Activated CD8-positive, alpha-beta memory T cell treated with anti-CD3 and anti-CD28 coated beads for 36 hours (primary cell): ENCODE measurements around the gene ORM2. TPM values are rescaled to one million over a fixed set of nuclear protein-coding genes. Genes with fewer than 3 reads are reported as not detected.

ENCODE experiments used
- CTCF ChIA-PET: fragments of 350-600 bp; sonication (Branson Sonifier 250); formaldehyde crosslinking; loops from one replicate; lab custom pipeline; 2021; ENCODE audit warnings: antibody characterized with exemption; lab: Charles Lee
- POLR2A ChIA-PET: fragments of 350-600 bp; sonication (Branson Sonifier 250); formaldehyde crosslinking; loops from one replicate; lab custom pipeline; 2021; ENCODE audit warnings: antibody characterized with exemption; lab: Charles Lee
- total RNA-seq, 2 experiments: library from RNA; stranded (reverse); gene quantifications; one replicate each; pipeline ENCODE4 v1.2.3, GENCODE V29; 2021

ORM2 gene
- total RNA-seq, 2 experiments from 2014 or later: not detected

DNA sequence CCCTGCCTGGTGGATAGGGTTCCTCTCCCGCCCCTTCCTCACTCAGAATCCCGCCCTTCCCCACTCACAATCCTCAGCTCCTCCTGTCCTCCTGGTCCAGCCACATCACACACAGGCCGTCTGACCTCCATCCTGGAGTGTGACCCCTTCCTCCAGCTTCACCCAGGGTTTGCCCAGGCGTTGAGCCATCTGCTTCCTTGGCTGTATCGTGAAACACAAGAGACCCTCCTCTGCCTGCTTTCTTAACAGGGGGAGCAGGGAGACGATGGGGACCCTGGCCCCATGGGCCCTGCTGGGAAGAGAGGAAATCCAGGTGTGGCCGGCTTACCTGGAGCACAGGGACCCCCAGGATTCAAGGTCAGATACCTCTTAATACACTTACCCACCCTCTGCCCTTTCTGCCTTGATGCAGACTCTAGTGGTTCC lies 39.1 kb upstream of the ORM2 start:
- CTCF ChIA-PET: interaction anchor here (0.8 to 2.7 kb wide), 12 partner anchors 9 to 207 kb away, joined by 3 to 26 read pairs (median 7); partner anchors contain the start of gene COL27A1
- POLR2A ChIA-PET: no interaction called here

DNA sequence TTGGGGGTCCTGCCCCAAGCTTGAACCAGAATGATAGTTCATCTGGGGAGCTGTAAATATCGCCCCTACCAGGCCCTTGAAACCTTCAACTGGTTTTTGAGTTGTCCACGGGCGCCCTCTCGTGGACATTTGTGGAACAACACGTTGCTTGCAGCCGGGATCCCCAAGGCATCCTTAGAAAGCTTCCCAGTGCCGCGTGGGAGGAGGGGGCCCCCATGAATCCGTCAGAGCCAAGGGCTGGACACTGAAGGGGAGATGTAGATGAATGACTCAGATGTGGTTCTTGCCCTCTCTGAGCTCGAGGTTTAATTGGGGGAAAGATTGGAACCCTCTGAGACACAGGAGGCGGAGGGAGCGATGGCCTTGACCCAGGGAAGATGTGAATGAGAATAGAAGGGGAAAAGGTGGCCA lies 38.6 kb upstream of the ORM2 start:
- POLR2A ChIA-PET: no interaction called here
- CTCF ChIA-PET: interaction anchor here (0.7 to 2.7 kb wide), 14 partner anchors 9 to 213 kb away, joined by 3 to 26 read pairs (median 4); partner anchors contain the start of genes AMBP and COL27A1

DNA sequence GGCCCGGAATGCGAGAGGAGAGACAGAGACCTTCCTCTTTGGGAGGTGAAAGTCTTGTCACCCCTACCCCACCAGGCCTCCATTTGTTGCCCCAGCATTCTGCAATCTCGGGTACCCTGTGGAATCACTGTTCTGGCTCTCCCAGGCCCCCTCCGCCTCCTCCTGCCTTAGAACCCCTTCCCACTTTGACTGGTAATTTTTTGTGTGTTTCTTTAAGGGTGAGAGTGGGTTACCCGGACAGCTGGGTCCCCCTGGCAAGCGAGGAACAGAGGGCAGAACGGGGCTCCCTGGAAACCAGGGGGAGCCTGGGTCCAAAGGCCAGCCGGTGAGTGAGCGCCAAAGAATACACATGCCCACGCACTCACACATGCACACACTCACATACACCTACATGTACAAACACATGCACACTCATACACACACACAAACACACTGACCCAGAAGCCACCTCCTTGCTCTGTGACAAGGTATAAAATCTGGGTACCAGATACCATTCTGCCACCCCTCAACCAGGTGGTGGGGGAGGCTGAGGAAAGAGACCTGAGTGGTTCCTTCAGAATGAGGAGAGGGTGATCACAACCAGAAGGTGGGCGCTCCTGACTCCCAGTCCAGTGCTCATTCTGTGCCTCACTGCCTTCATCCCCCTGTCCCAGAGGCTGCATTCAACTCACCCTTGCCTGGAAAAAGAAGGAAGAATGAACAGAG lies 37.6 kb upstream of the ORM2 start:
- POLR2A ChIA-PET: no interaction called here

DNA sequence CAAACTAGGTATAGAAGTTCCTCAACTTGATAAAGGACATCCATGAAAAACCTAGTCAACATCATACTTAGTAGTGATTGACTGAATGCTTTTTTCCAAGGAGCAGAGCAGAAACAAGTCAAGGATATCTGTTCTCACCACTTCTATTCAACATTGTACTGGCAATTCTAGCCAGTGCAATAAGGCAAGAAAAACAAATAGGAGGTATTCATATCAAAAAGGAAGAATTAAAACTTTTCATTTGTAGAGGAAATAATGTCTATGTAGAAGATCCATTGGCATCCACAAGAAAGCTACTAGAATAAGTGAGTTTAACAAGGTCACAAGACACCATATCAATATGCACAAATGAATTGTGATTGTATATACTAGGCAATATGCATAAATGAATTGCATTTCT lies 35.0 kb upstream of the ORM2 start:
- ChIA-PET POLR2A (no interaction called here), CTCF (interaction anchor here (1.1 to 1.5 kb wide), 2 partner anchors 140 to 187 kb away, joined by 3 to 10 read pairs; no protein-coding TSS in a partner anchor)

More for the DNA sequence above, 37.6 kb upstream of the ORM2 start:
- CTCF ChIA-PET: interaction anchor here (1.0 to 2.7 kb wide), 8 partner anchors 12 to 209 kb away, joined by 3 to 26 read pairs (median 11); partner anchors contain the start of gene COL27A1

DNA sequence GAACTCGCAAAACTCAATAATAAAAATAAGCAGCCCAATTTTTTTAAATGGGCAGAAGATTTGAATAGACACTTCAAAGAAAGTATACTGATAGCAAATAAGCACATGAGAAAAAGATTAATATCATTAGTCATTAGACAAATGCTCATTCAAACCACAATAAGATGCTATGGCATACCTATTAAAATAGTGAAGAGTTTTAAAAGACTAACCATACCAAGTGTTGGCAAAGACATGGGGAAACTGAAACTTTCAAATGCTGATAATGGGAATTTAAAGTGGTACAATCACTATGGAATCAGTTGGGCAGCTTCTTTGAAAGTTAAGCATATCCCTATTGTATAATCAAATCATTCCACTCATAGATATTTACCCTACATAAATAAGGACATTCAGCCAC lies 33.3 kb upstream of the ORM2 start:
- CTCF ChIA-PET: no interaction called here
- POLR2A ChIA-PET: no interaction called here

DNA sequence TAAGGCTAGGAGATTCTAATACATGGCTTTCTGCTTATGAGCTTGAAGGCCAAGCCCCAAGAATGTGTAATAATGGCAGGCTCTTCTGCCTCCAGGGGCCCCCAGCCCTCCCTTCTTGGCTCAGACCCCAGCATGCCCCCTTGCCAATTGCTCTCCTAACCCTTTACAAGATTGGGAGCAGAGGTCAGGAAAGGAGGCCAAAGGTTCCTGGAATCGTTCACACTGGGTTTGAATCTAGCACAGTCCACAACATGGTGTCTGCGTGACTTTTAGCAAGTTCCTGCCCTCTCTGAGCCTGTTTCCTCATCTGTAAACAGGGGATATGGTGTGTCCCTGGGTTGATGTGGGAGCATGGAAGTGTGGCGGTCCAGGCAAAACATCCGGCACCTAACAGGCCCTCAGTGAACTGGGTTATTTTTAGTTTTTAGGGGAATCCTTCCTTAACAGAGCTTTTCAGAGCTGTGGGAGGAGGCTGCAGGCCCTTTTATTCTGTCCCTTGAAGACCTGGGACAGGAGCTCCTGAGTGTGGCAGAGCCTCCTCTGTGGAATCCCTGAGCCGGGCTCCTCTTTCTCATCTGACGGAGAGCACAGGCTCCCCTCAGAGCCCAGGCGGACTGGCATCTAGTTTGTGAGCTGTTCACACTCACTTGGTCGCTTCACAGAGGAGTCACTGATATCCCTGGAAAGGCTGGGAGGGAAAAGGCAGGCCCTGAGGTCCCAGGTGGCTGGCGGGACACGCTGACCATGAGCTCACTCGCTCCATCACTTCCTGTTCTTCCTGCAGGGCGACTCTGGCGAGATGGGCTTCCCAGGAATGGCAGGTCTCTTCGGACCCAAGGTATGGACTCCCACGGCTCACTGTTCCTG lies 30.1 kb upstream of the ORM2 start:
- CTCF ChIA-PET: interaction anchor here (1.4 kb wide), 2 partner anchors 8 to 144 kb away, joined by 4 read pairs; partner anchors contain the start of gene COL27A1

DNA sequence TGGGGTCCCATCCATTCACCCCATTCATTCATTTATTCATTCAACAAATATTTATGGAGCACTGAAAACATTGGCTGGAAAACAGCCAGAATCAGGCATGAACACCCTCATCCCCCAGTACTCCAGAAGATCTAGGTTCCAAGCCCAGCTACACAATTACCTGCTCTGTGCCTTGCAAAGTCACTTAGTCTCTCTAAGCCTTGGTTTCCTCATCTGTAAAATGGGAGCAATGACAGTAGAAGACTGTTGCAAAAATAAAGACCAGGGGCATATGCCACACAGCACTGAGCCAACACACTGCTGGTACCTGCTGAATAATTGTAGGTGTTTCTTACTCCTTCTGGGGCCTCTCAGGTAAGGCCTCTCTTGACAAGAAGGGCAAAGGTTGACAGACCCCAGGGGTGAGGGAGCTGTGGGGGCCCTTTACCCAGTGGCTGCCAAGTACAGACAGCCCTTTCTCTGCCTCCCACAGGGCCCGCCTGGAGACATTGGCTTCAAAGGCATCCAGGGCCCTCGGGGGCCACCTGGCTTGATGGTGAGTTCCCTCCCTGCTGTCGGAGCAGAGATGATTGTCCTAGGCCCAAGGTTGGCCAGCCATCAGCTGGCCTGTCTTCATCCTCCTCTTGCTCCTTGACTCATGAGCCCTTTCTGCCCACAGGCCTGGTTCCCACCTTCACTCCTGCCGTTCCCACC lies 29.4 kb upstream of the ORM2 start:
- POLR2A ChIA-PET: no interaction called here
- CTCF ChIA-PET: interaction anchor here (1.4 kb wide), 1 partner anchor 9 kb away, joined by 4 read pairs; no protein-coding TSS in a partner anchor

More for the DNA sequence above, 30.1 kb upstream of the ORM2 start:
- POLR2A ChIA-PET: no interaction called here

DNA sequence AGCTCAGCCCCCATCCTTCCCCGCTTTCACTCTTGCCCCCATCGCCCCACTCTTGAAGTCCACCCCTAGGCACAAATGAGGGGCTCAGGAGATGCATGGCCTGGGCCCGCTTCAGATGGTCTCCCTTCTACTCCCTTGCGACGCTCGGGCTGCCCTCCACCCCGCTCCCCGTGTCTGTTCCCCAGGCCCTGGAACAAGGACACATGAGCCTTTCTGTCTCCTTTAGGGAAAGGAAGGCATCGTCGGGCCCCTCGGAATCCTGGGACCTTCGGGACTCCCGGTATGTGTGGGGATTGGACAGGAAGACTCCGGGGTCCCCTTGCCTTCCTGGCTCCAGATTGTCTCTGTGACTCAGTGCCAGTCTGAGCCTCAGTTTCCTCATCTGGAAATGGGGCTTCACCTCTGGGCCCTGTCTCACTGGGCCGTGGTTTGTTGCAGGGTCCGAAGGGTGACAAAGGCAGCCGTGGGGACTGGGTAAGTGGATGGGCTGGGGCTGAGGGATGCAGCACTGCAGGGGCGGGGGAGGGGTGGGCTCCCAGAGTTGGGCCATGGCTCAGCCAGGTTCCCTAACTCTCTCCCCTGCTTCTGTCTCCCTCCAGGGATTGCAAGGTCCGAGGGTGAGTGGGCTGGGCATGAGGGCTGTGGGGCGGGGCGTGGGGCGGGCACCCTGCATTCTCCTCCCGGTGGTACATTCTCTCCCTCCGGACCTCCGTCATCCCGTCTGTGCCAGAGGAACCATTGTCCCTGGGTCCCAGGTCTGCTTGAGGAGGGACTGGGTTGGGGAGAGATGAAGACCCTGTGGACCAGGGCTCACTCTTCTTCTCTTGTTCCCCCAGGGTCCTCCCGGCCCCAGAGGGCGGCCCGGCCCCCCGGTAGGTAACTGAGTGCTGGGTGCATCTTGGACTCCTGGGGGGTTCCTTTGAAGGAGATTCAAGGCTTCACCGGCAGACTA lies 28.5 kb upstream of the ORM2 start:
- ChIA-PET POLR2A (no interaction called here), CTCF (no interaction called here)

DNA sequence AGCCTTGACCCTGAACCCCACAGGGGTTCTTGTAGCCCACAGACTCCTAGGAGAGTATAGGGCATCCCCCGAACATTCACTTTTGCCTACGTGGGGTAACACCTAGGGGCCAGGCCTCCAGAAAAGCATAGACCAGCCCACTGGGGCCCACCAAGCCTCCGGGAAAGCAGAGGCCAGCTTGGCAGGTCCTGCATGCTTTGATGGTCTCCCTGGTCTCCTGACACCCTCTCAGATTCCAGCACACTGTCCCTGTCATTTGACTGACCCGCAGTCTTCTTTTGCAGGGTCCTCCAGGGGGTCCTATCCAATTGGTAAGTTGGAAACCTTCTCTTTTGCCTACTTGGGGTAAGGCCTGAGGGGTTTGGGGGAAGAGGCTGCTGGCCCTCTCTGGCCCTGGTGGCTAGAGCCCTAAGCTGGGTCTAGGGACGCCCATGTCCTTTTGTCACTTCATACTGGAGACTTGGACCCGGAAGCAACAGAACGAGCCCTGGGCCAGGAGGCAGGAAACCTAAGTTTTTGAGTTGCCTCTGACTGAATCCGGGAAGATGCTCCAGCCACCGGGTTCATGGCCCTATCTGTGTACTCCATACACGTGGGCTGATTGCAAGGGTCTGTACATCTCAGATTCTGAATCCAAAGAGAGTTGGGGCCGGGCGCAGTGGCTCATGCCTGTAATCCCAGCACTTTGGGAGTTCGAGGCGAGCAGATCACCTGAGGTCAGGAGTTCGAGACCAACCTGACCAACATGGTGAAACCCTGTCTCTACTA lies 27.7 kb upstream of the ORM2 start:
- ChIA-PET POLR2A (no interaction called here), CTCF (no interaction called here)

DNA sequence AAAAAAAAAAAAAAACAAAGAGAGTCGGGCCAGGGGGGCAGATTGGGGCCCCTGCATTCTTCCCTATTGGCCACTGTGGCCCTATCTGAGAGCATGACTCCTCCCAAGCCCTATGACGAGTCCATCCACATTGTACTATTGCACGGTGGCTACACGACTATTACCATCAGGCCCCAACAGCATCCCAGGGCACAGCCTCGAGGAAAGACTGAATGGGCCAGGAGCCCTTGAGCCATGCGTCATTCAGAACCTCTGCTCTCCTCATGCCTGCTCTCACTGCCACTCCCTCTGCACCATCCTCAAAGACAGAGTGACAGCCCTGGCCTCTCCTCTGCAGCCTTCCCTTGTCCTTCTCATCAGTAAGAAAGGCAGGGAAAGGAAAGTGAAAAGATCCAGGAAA lies 26.9 kb upstream of the ORM2 start:
- POLR2A ChIA-PET: no interaction called here
- CTCF ChIA-PET: no interaction called here

DNA sequence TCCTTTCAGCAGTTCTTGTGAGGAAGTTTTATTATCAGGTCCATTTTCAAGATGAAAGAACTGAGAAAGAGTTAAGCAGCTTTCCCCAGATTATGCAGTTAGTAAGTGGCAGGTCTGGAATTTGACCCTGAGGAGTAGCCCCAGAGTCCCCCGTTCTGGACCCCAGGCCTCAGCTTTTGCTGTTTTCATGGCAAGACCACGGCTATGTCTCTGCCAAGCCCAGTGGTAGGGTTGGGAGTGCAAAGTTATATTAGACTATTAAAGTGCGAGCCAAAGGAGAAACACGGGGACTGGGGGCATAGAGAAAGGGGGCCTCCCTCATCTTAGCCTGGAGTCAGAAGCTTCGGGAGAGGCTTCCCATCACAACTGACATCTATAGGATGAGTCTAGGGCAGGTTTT lies 26.1 kb upstream of the ORM2 start:
- POLR2A ChIA-PET: no interaction called here
- CTCF ChIA-PET: interaction anchor here (1.5 kb wide), 1 partner anchor 13 kb away, joined by 9 read pairs; no protein-coding TSS in a partner anchor

DNA sequence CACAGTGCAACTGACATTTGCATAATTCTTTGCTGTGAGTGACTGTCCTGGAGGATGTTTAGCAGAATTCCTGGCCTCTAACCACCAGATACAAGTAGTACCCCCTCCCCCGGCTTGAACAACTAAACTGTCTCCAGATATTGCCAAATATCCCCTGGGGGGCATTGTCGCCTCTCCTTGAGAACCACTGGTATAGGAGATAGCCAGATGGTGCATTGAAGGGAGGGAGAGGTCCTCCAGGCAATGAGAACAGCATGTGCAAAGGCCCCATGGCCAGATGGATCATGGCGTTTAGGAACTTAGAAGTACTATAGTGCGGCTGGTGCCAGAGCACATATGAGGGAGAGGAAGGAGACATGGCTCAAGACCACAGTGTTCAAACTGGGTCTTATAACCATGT lies 25.7 kb upstream of the ORM2 start:
- POLR2A ChIA-PET: no interaction called here
- CTCF ChIA-PET: interaction anchor here (1.3 to 1.5 kb wide), 2 partner anchors 13 to 222 kb away, joined by 7 to 9 read pairs; no protein-coding TSS in a partner anchor

DNA sequence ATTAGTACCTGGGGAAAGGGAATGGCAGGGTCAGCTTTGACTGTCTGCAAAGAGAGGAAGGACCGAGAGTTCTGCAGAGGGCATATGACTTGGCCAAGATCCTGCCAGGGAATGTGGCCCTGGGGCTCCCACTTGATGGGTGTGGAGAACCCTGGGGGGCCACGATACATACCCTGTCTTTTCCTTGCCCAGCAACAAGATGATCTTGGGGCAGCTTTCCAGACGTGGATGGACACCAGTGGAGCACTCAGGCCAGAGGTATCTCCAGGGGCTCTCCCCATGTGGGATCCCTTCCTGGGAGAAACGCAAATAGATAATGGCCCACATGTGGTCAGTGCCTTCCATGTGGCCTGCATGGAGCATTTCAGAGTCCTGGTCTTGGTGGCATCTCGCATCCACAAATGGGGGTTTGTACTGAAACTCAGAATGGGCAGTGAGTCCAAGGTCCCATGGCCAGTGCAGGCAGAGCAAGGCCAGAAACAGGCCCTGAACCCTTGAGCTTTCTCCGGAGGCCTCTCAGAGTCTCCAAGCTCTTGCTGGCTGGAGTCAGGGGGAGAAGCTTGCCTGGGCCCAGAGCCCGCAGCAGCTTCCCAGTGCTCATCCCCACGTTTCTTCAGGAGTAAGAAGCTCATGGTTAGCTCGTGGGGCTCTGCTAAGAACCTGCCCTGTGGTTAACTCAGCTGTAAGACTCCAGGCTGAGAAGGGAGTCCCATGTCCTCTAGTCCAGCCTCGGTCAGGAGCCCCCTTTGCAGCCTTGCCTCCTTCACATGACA lies 25.1 kb upstream of the ORM2 start:
- POLR2A ChIA-PET: no interaction called here

DNA sequence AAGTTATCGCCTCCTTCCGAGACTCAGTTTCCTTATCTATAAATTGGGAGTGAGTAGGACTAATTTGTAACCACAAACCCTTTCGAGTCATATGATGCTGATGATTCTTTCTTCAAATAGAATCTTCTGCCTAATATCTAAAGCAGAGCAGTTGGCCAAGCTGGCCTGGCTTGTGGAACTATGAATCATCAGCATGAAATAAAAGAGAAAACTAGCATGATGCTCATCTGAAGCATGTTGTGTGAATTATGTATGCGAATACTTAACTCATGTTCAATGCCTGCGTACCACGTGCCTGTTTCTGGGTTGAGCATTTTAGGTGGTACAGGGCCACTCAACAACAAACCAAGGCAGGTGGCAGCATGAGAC lies 21.8 kb upstream of the ORM2 start:
- ChIA-PET CTCF (no interaction called here), POLR2A (no interaction called here)

More for the DNA sequence above, 25.1 kb upstream of the ORM2 start:
- CTCF ChIA-PET: interaction anchor here (1.3 to 1.5 kb wide), 2 partner anchors 14 to 222 kb away, joined by 7 to 9 read pairs; no protein-coding TSS in a partner anchor

DNA sequence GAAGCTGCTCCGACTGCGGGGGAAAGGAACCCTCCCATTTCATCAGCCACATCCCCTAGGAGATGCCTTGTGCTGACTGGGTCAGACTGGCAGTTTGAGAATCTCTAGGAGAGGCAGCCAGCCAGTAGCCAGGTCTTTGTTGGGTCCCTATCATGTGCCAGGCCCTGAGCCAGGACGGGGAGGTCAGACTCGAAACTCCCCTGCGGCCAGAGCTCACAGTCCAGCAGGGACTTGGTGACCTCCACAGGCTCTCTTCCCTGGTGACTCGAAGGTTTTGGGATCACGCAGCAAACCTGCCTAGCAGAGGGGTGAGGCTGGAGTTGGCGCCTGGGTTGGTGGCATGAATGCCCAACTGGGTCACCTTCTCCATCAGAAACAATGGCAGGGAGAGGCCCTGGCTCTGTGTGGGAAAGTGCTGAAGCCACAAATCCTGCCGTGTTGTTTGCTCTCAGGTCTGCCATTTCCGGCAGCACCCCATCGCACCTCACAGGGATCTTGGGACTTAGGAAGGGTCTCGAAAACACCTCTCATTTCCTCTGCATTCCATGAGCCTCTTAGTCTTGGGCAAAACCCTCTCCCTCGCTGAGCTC lies 21.2 kb upstream of the ORM2 start:
- POLR2A ChIA-PET: no interaction called here
- CTCF ChIA-PET: interaction anchor here (0.6 to 0.8 kb wide), 2 partner anchors 18 to 225 kb away, joined by 3 to 4 read pairs; no protein-coding TSS in a partner anchor

DNA sequence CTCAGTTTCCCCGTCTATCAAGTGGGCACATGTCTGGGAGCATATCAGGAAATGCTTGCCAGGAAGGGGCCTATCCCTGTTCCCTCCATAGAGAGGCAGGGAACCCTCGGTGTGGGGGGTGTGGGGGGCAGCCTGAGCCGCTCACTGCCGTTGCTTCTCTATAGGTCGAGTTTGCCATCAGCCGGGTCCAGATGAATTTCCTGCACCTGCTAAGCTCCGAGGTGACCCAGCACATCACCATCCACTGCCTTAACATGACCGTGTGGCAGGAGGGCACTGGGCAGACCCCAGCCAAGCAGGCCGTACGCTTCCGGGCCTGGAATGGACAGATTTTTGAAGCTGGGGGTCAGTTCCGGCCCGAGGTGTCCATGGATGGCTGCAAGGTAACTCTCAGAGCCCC lies 20.6 kb upstream of the ORM2 start:
- ChIA-PET CTCF (interaction anchor here (0.8 kb wide), 1 partner anchor 225 kb away, joined by 3 read pairs; no protein-coding TSS in a partner anchor), POLR2A (no interaction called here)
